ENCODE results near the gene FBXO24. TPM values are rescaled to one million over a fixed set of nuclear protein-coding genes. Genes with fewer than 3 reads are reported as not detected.

FBXO24 gene
- total and polyA plus RNA-seq, 8 donors: 0.37 to 0.88 (median 0.44) TPM; not detected in 3

DNA sequence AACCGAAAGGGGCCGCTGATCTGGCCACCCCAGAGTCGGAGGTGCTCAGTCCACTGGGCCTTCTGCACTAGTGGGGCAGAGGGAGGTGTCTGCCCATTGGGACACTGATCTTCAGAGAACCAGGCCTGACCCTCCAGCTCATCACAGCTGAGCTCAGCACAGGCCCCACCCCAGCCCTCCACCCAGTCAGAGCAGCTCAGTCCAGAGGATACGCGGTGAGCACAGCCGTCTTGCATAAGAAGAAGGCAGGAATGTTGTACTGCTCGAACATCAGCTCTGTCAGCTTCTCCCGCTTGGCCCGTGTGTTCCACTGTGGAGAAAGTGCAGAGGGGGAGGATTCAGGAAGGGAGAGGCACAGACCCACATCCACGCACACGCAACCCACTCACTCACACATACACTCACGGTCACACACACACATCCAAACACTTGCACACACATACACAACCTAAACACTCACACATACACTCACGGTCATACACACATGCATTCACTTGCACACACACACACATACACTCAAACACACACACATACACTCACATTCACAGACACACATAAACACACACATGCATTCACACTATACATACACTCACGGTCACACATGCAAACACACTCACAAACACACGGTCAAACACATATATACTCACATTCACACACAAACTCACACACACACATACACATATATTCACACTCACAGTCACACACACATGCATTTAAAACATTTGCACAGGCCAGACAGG lies 63.9 kb downstream of the FBXO24 start:
- DNase-seq: no peak
- Histone ChIP-seq H3K4me3 (no peak overlapping the region), H3K4me1 (no peaks in the 10 kb centered on the region), H3K9me3 (no peaks in the 10 kb centered on the region), H3K27ac (no peak overlapping the region), H3K36me3 (no peaks in the 10 kb centered on the region), H3K27me3 (peaks cover 4 to 86% (median 23%) of the 10 kb centered on the region in 3 donors)
- intact Hi-C loops (cut with DNase I; ENCODE audit: low total_unique reads): no loop called here
- TF ChIP-seq POLR2AphosphoS5 (IDR thresholded peaks at IDR 0.05) (no peak), EP300 (IDR thresholded peaks at IDR 0.05) (no peak), POLR2A (IDR thresholded peaks at IDR 0.05) (no peak)
- TF ChIP-seq, protein P1, sequence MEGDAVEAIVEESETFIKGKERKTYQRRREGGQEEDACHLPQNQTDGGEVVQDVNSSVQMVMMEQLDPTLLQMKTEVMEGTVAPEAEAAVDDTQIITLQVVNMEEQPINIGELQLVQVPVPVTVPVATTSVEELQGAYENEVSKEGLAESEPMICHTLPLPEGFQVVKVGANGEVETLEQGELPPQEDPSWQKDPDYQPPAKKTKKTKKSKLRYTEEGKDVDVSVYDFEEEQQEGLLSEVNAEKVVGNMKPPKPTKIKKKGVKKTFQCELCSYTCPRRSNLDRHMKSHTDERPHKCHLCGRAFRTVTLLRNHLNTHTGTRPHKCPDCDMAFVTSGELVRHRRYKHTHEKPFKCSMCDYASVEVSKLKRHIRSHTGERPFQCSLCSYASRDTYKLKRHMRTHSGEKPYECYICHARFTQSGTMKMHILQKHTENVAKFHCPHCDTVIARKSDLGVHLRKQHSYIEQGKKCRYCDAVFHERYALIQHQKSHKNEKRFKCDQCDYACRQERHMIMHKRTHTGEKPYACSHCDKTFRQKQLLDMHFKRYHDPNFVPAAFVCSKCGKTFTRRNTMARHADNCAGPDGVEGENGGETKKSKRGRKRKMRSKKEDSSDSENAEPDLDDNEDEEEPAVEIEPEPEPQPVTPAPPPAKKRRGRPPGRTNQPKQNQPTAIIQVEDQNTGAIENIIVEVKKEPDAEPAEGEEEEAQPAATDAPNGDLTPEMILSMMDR (IDR thresholded peaks at IDR 0.05): no peak
- 73 to 79% (median 75%) methylated on average over 15 of the region's 15 CpGs for WGBS, 5 donors

Small RNAs within 50 kb of the gene (small RNA-seq; reads per million reads assigned to genes)
- 0 reads per million in 4 donors for gene SAP25

Other genes starting within 250 kb of the FBXO24 start
- 100 to 1,000 TPM in 2 of 5 donors, 10 to 100 TPM in 3; 18.5 to 141 (median 61.3) TPM for gene PILRB, start 228.2 kb upstream of the FBXO24 start, total RNA-seq
- 10 to 100 TPM; 16.8 to 82.3 (median 20.7) TPM for gene PILRB, start 228.2 kb upstream of the FBXO24 start, polyA plus RNA-seq
- gene PILRA, start 212.8 kb upstream of the FBXO24 start, total RNA-seq: 1 to 10 TPM in 2 of 5 donors, not detected in 3; 3.1 to 10.0 TPM
- gene PILRA, start 212.8 kb upstream of the FBXO24 start, polyA plus RNA-seq: 1 to 10 TPM; 1.4 to 3.1 (median 1.9) TPM
- gene ZCWPW1, start 157.6 kb upstream of the FBXO24 start, total RNA-seq: 10 to 100 TPM in 2 of 5 donors, 1 to 10 TPM in 1, under 1 TPM in 1, not detected in 1; 0.89 to 44.3 (median 10.9) TPM
- gene ZCWPW1, start 157.6 kb upstream of the FBXO24 start, polyA plus RNA-seq: 10 to 100 TPM in 1 of 3 donors, 1 to 10 TPM in 2; 4.9 to 11.7 (median 5.2) TPM
- gene MEPCE, start 156.5 kb upstream of the FBXO24 start, total RNA-seq: 100 to 1,000 TPM in 1 of 5 donors, 10 to 100 TPM in 4; 14.1 to 117 (median 28.1) TPM
- 10 to 100 TPM; 17.4 to 21.4 (median 20.0) TPM for gene MEPCE, start 156.5 kb upstream of the FBXO24 start, polyA plus RNA-seq
- 100 to 1,000 TPM in 1 of 5 donors, 10 to 100 TPM in 1, 1 to 10 TPM in 2, not detected in 1; 6.2 to 226 (median 38.9) TPM for gene PPP1R35, start 149.8 kb upstream of the FBXO24 start, total RNA-seq
- gene PPP1R35, start 149.8 kb upstream of the FBXO24 start, polyA plus RNA-seq: 10 to 100 TPM; 29.5 to 78.0 (median 39.5) TPM
- gene SPACDR, start 122.1 kb upstream of the FBXO24 start, total RNA-seq: 1 to 10 TPM in 1 of 5 donors, not detected in 4; 2.3 TPM
- 1 to 10 TPM in 1 of 3 donors, under 1 TPM in 1, not detected in 1; 0.65 to 1.1 TPM for gene SPACDR, start 122.1 kb upstream of the FBXO24 start, polyA plus RNA-seq
- 100 to 1,000 TPM in 1 of 5 donors, 10 to 100 TPM in 3, 1 to 10 TPM in 1; 9.4 to 120 (median 28.0) TPM for gene TSC22D4, start 107.1 kb upstream of the FBXO24 start, total RNA-seq
- 10 to 100 TPM; 25.1 to 44.8 (median 35.0) TPM for gene TSC22D4, start 107.1 kb upstream of the FBXO24 start, polyA plus RNA-seq
- gene NYAP1, start 102.4 kb upstream of the FBXO24 start, total RNA-seq: under 1 TPM in 1 of 5 donors, not detected in 4; 0.73 TPM
- gene NYAP1, start 102.4 kb upstream of the FBXO24 start, polyA plus RNA-seq: under 1 TPM in 2 of 3 donors, not detected in 1; 0.48 to 0.75 TPM
- 100 to 1,000 TPM in 1 of 5 donors, 10 to 100 TPM in 3, 1 to 10 TPM in 1; 8.4 to 154 (median 16.4) TPM for gene AGFG2, start 47.1 kb upstream of the FBXO24 start, total RNA-seq
- 10 to 100 TPM in 2 of 3 donors, 1 to 10 TPM in 1; 7.9 to 11.0 (median 10.2) TPM for gene AGFG2, start 47.1 kb upstream of the FBXO24 start, polyA plus RNA-seq
- gene SAP25, start 12.4 kb upstream of the FBXO24 start, total RNA-seq: 1 to 10 TPM in 1 of 5 donors, under 1 TPM in 1, not detected in 3; 0.92 to 1.8 TPM
- gene SAP25, start 12.4 kb upstream of the FBXO24 start, polyA plus RNA-seq: 1 to 10 TPM; 1.4 to 4.7 (median 2.3) TPM
- 100 to 1,000 TPM in 3 of 5 donors, 10 to 100 TPM in 2; 23.7 to 263 (median 154) TPM for gene LRCH4, start 199 bp upstream of the FBXO24 start, total RNA-seq
- 10 to 100 TPM; 23.5 to 39.5 (median 26.0) TPM for gene LRCH4, start 199 bp upstream of the FBXO24 start, polyA plus RNA-seq
- gene PCOLCE, start 16.0 kb downstream of the FBXO24 start, total RNA-seq: 100 to 1,000 TPM in 1 of 5 donors, 10 to 100 TPM in 4; 15.8 to 129 (median 37.8) TPM
- gene PCOLCE, start 16.0 kb downstream of the FBXO24 start, polyA plus RNA-seq: 10 to 100 TPM; 15.6 to 25.0 (median 18.6) TPM
- gene MOSPD3, start 26.2 kb downstream of the FBXO24 start, total RNA-seq: 10 to 100 TPM in 2 of 5 donors, 1 to 10 TPM in 2, not detected in 1; 4.0 to 21.1 (median 9.8) TPM
- 10 to 100 TPM; 20.4 to 30.7 (median 29.1) TPM for gene MOSPD3, start 26.2 kb downstream of the FBXO24 start, polyA plus RNA-seq
- gene TFR2, start 55.2 kb downstream of the FBXO24 start, total RNA-seq: 10 to 100 TPM in 1 of 5 donors, 1 to 10 TPM in 3, not detected in 1; 1.2 to 11.6 (median 3.3) TPM
- 1 to 10 TPM; 1.7 to 5.1 (median 3.1) TPM for gene TFR2, start 55.2 kb downstream of the FBXO24 start, polyA plus RNA-seq
- under 1 TPM in 2 of 5 donors, not detected in 3; 0.37 to 0.43 TPM for gene ACTL6B, start 70.1 kb downstream of the FBXO24 start, total RNA-seq
- gene ACTL6B, start 70.1 kb downstream of the FBXO24 start, polyA plus RNA-seq: 1 to 10 TPM in 2 of 3 donors, under 1 TPM in 1; 0.25 to 1.4 (median 1.2) TPM
- 100 to 1,000 TPM in 3 of 5 donors, 10 to 100 TPM in 2; 52.9 to 290 (median 152) TPM for gene GNB2, start 87.4 kb downstream of the FBXO24 start, total RNA-seq
- gene GNB2, start 87.4 kb downstream of the FBXO24 start, polyA plus RNA-seq: 100 to 1,000 TPM; 147 to 219 (median 169) TPM
- 100 to 1,000 TPM in 1 of 5 donors, 10 to 100 TPM in 4; 27.9 to 127 (median 87.9) TPM for gene GIGYF1, start 107.9 kb downstream of the FBXO24 start, total RNA-seq
- 10 to 100 TPM; 10.5 to 19.9 (median 19.7) TPM for gene GIGYF1, start 107.9 kb downstream of the FBXO24 start, polyA plus RNA-seq
- 10 to 100 TPM in 4 of 5 donors, not detected in 1; 23.3 to 70.1 (median 38.3) TPM for gene POP7, start 119.8 kb downstream of the FBXO24 start, total RNA-seq
- gene POP7, start 119.8 kb downstream of the FBXO24 start, polyA plus RNA-seq: 10 to 100 TPM; 38.1 to 45.2 (median 39.0) TPM
- gene EPO, start 134.1 kb downstream of the FBXO24 start, total RNA-seq: not detected
- not detected for gene EPO, start 134.1 kb downstream of the FBXO24 start, polyA plus RNA-seq
- gene ZAN, start 147.3 kb downstream of the FBXO24 start, total RNA-seq: not detected
- gene ZAN, start 147.3 kb downstream of the FBXO24 start, polyA plus RNA-seq: not detected
- gene EPHB4, start 241.2 kb downstream of the FBXO24 start, total RNA-seq: 100 to 1,000 TPM in 1 of 5 donors, 10 to 100 TPM in 4; 22.2 to 128 (median 67.2) TPM
- 10 to 100 TPM in 2 of 3 donors, 1 to 10 TPM in 1; 7.3 to 17.7 (median 13.9) TPM for gene EPHB4, start 241.2 kb downstream of the FBXO24 start, polyA plus RNA-seq

Measured in stomach (tissue), 9 donors.